ENCODE measurements around the gene IPO11. TPM values are rescaled to one million over a fixed set of nuclear protein-coding genes. Genes with fewer than 3 reads are reported as not detected.

IPO11 gene
- total RNA-seq (2022; extraction: Qiagen RNA extraction) = 14.1 to 19.5 TPM (median 16.5 TPM) in 5 replicates

GRCh38 chr5:62412549-62413329 is at the start of gene IPO11:
Gene IPO11, plus strand, starts transcription at chr5:62412763. Its CDS starts 24,517 bp downstream, at chr5:62437280.

GRCh38 chr5:62403411-62404250 is 8.9 kb upstream of the IPO11 start, which contains the start of gene DIMT1:
Gene DIMT1, minus strand, starts transcription at chr5:62403905. Its CDS starts 133 bp downstream, at chr5:62403772.

GRCh38 chr5:62578540-62578939 is 166.0 kb downstream of the IPO11 start, which contains the start of gene LRRC70:
Gene LRRC70, plus strand, starts transcription at chr5:62578819. Its CDS starts 620 bp downstream, at chr5:62579439.

Other genes with a start within 250 kb of the IPO11 start
- gene KIF2A, start 106.6 kb upstream of the IPO11 start, total RNA-seq (2022; extraction: Qiagen RNA extraction) = 27.8 to 47.9 TPM (median 34.6 TPM) in 5 replicates
- gene DIMT1, start 8.9 kb upstream of the IPO11 start, total RNA-seq (2022; extraction: Qiagen RNA extraction) = 40.2 to 44.7 TPM (median 41.5 TPM) in 5 replicates
- 0.20 to 0.27 TPM (median 0.23 TPM) in 5 replicates for gene LRRC70, start 166.1 kb downstream of the IPO11 start, total RNA-seq (2022; extraction: Qiagen RNA extraction)

Measured in A549 treated with CORT108297 at 1 μM for 4 hours (cell line).